Hepatocyte (in vitro differentiated cells): ENCODE measurements around the gene PEX12.

Source experiments
- EZH2 ChIP-seq: fragments of 200-600 bp; sonication (generic); IDR thresholded peaks from 2 replicates; pipeline ENCODE4 v1.6.1; 2016; ENCODE audit warnings: antibody characterized with exemption, mild to moderate bottlenecking, borderline replicate concordance
- EZH2phosphoT487 ChIP-seq: fragments of 200-600 bp; sonication (generic); IDR thresholded peaks from one replicate; pipeline ENCODE4 v1.6.1; 2018; ENCODE audit warnings: antibody characterized with exemption, mild to moderate bottlenecking, low read depth, moderate library complexity; ENCODE audit not compliant: unreplicated experiment, severe bottlenecking

DNA sequence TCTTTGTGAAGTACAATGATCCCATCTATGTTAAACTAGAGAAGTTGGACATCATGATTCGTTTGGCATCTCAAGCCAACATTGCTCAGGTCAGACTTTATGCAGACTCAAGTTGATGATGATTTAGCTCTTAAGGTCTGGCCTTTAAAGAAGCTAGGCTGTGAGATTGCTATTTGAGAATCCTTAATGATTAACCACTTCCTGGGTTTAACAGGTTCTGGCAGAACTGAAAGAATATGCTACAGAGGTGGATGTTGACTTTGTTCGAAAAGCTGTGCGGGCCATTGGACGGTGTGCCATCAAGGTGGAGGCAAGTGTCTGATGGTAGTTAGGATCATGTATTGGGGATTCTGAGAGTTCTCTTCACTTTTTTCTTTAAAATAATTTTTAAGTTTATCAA lies 49.0 kb upstream of the PEX12 start:
- TF ChIP-seq EZH2phosphoT487 (no peak), EZH2 (no peak)
